ENCODE results near the gene GRK1.

- TF ChIP-seq, protein P1, sequence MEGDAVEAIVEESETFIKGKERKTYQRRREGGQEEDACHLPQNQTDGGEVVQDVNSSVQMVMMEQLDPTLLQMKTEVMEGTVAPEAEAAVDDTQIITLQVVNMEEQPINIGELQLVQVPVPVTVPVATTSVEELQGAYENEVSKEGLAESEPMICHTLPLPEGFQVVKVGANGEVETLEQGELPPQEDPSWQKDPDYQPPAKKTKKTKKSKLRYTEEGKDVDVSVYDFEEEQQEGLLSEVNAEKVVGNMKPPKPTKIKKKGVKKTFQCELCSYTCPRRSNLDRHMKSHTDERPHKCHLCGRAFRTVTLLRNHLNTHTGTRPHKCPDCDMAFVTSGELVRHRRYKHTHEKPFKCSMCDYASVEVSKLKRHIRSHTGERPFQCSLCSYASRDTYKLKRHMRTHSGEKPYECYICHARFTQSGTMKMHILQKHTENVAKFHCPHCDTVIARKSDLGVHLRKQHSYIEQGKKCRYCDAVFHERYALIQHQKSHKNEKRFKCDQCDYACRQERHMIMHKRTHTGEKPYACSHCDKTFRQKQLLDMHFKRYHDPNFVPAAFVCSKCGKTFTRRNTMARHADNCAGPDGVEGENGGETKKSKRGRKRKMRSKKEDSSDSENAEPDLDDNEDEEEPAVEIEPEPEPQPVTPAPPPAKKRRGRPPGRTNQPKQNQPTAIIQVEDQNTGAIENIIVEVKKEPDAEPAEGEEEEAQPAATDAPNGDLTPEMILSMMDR (IDR thresholded peaks at IDR 0.05; ENCODE audit: poor library complexity), result no peak
- no peak for TF ChIP-seq EZH2 (IDR thresholded peaks at IDR 0.05; ENCODE audit: borderline replicate concordance)
Measured at GRCh38 chr13:113785051-113786010, 118.3 kb downstream of the GRK1 start.

Data from hepatocyte (in vitro differentiated cells).